ENCODE data around the gene GIMAP7. TPM values are rescaled to one million over a fixed set of nuclear protein-coding genes. Genes with fewer than 3 reads are reported as not detected.

The GIMAP7 gene
- total and polyA plus RNA-seq, 2 experiments from 2014 or later = not detected

DNA sequence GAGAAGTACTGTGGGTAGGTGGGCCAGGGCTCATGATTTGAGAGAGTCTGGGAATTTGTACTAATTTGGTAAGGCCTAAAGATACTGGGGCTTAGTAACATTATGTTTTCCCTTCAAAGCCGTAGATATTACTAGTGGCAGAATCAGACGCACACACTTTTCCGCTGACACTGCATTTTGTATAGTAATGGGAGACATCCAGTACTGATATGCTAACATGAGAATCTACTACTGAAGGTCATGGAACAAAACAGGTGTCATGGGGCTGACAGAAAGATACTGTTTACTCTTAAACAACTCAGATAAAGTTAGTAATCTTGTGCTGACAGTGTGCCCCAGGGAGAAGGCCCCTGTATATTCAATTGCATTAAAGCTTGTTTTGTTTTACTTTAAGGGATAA, 11.1 kb upstream of the GIMAP7 start:
- Histone ChIP-seq H3K4me3 (no peak overlapping the region), H3K27ac (no peak overlapping the region), H2AFZ (no peak overlapping the region), H3K79me2 (ENCODE audit: insufficient read depth) (no peaks in the 10 kb centered on the region), H3K36me3 (ENCODE audit: low read depth) (no peaks in the 10 kb centered on the region), H4K20me1 (ENCODE audit: insufficient read depth) (no peaks in the 10 kb centered on the region), H3K4me2 (ENCODE audit: unreplicated experiment) (no peak overlapping the region), H3K4me1 (ENCODE audit: insufficient read depth) (no peaks in the 10 kb centered on the region), H3K27me3 (replicated peaks; ENCODE audit: insufficient read depth) (no peaks in the 10 kb centered on the region), H3K9me3 (ENCODE audit: low read depth) (no peaks in the 10 kb centered on the region), H3K9me2 (ENCODE audit: insufficient read depth) (no peaks in the 10 kb centered on the region), H3F3A (ENCODE audit: insufficient read depth) (no peaks in the 10 kb centered on the region), H3K9ac (no peak overlapping the region)
- in situ Hi-C loops (cut with MboI) = no loop called here
- DNase-seq = no peak
- TF ChIP-seq EZH2 (IDR thresholded peaks at IDR 0.05; ENCODE audit: insufficient read depth, poor library complexity, severe bottlenecking) = no peak
- 51 to 52% methylated on average over 3 of the region's 3 CpGs for WGBS, 2 experiments (ENCODE audit: low coverage in 1 of 2, low lambda C conversion rate in 2 of 2, missing lambda C conversion rate in 2 of 2)

- Histone ChIP-seq H3K36me3 (ENCODE audit: low read depth) (no peaks in the 10 kb centered on the region), H3K27ac (no peak overlapping the region), H3K9me2 (ENCODE audit: insufficient read depth) (no peaks in the 10 kb centered on the region), H2AFZ (no peak overlapping the region), H3K27me3 (replicated peaks; ENCODE audit: insufficient read depth) (no peaks in the 10 kb centered on the region), H3K9me3 (ENCODE audit: low read depth) (no peaks in the 10 kb centered on the region), H4K20me1 (ENCODE audit: insufficient read depth) (no peaks in the 10 kb centered on the region), H3K9ac (no peak overlapping the region), H3F3A (ENCODE audit: insufficient read depth) (no peaks in the 10 kb centered on the region), H3K4me2 (ENCODE audit: unreplicated experiment) (no peak overlapping the region), H3K4me3 (no peak overlapping the region), H3K4me1 (ENCODE audit: insufficient read depth) (no peaks in the 10 kb centered on the region), H3K79me2 (ENCODE audit: insufficient read depth) (no peaks in the 10 kb centered on the region)
- WGBS, 2 experiments (ENCODE audit: low coverage in 1 of 2, low lambda C conversion rate in 2 of 2, missing lambda C conversion rate in 2 of 2) = 17 to 20% methylated on average over 4 of the region's 4 CpGs
- DNase-seq = no peak
- TF ChIP-seq EZH2 (IDR thresholded peaks at IDR 0.05; ENCODE audit: insufficient read depth, poor library complexity, severe bottlenecking) = no peak
- TF ChIP-seq EZH2phosphoT487 (IDR thresholded peaks at IDR 0.05; ENCODE audit: insufficient read depth, low read depth) = no peak
- in situ Hi-C loops (cut with MboI) = no loop called here
These were observed 6.6 kb upstream of the GIMAP7 start for GRCh38 chr7:150507947-150508602.

- in situ Hi-C loops (cut with MboI) = no loop called here
- Histone ChIP-seq H3K36me3 (ENCODE audit: low read depth) (no peaks in the 10 kb centered on the region), H3K4me2 (ENCODE audit: unreplicated experiment) (no peak overlapping the region), H2AFZ (no peak overlapping the region), H3K79me2 (ENCODE audit: insufficient read depth) (no peaks in the 10 kb centered on the region), H3K9me2 (ENCODE audit: insufficient read depth) (no peaks in the 10 kb centered on the region), H3K27ac (no peak overlapping the region), H3K27me3 (replicated peaks; ENCODE audit: insufficient read depth) (no peaks in the 10 kb centered on the region), H3K4me3 (no peak overlapping the region), H3F3A (ENCODE audit: insufficient read depth) (no peaks in the 10 kb centered on the region), H3K9ac (no peak overlapping the region), H3K4me1 (ENCODE audit: insufficient read depth) (no peaks in the 10 kb centered on the region), H4K20me1 (ENCODE audit: insufficient read depth) (no peaks in the 10 kb centered on the region), H3K9me3 (ENCODE audit: low read depth) (no peaks in the 10 kb centered on the region)
- 14 to 17% methylated on average over 2 of the region's 2 CpGs for WGBS, 2 experiments (ENCODE audit: low coverage in 1 of 2, low lambda C conversion rate in 2 of 2, missing lambda C conversion rate in 2 of 2)
- DNase-seq = no peak
- no peak for TF ChIP-seq EZH2 (IDR thresholded peaks at IDR 0.05; ENCODE audit: insufficient read depth, poor library complexity, severe bottlenecking)
These were observed 3.6 kb upstream of the GIMAP7 start for GRCh38 chr7:150511048-150511447.

DNA sequence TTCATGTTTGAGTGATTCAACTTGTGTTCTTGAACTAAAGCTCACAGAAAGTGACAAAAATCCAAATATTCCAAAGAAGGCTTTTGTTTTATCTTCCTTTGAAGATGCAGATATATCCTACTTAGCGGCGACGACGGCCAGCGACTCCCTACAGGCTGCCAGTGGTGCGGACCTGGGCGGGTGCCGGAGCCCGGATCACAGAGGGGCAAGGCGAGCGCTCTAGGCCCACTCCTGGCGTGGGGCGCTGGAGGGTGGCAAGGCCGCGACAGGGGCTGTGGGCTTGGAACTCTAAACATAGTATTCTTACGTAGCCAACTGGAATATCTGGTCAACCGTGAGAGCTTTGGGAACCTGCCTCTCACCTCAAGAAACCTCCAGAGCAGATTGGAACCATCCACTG, 914 bp upstream of the GIMAP7 start:
- H3K4me1 ChIP-seq (ENCODE audit: insufficient read depth) = no peaks in the 10 kb centered on the region
- no peak for TF ChIP-seq EZH2phosphoT487 (IDR thresholded peaks at IDR 0.05; ENCODE audit: insufficient read depth, low read depth)
- no peak for TF ChIP-seq EZH2 (IDR thresholded peaks at IDR 0.05; ENCODE audit: insufficient read depth, poor library complexity, severe bottlenecking)
- H3K27ac ChIP-seq = no peak overlapping the region
- WGBS, 2 experiments (ENCODE audit: low coverage in 1 of 2, low lambda C conversion rate in 2 of 2, missing lambda C conversion rate in 2 of 2) = 62 to 70% methylated on average over 17 of the region's 17 CpGs
- in situ Hi-C loops (cut with MboI) = no loop called here
- H3K4me2 ChIP-seq (ENCODE audit: unreplicated experiment) = no peak overlapping the region
- H3K36me3 ChIP-seq (ENCODE audit: low read depth) = no peaks in the 10 kb centered on the region
- H3K9ac ChIP-seq = no peak overlapping the region
- no peaks in the 10 kb centered on the region for H3K9me2 ChIP-seq (ENCODE audit: insufficient read depth)
- H3K79me2 ChIP-seq (ENCODE audit: insufficient read depth) = no peaks in the 10 kb centered on the region
- H4K20me1 ChIP-seq (ENCODE audit: insufficient read depth) = no peaks in the 10 kb centered on the region
- H2AFZ ChIP-seq = no peak overlapping the region
- H3K27me3 ChIP-seq (replicated peaks; ENCODE audit: insufficient read depth) = no peaks in the 10 kb centered on the region
- DNase-seq = no peak
- no peaks in the 10 kb centered on the region for H3K9me3 ChIP-seq (ENCODE audit: low read depth)
- no peak overlapping the region for H3K4me3 ChIP-seq
- H3F3A ChIP-seq (ENCODE audit: insufficient read depth) = no peaks in the 10 kb centered on the region

All from GM23248 (cell line).